Measurements from ENCODE around the gene SLC37A2.
"Not testable (repeated sequence)": the region's sequence is repeated elsewhere in the genome, so short reads cannot be mapped to it uniquely, and the experiment has no call there.

Gene SLC37A2

GRCh38 chr11:125062931-125063428 lies at the start of gene SLC37A2:
Gene SLC37A2 (plus strand): TSS chr11:125063305. CDS start chr11:125063368, 63 bp downstream.
- DNase-seq (ENCODE audit: low read depth): no peak

- DNase-seq (ENCODE audit: low read depth): no peak
Measured at GRCh38 chr11:125016413-125016812, 46.7 kb upstream of the SLC37A2 start.

- DNase-seq (ENCODE audit: low read depth): no peak
Measured at GRCh38 chr11:125020342-125020741, 42.8 kb upstream of the SLC37A2 start.

GRCh38 chr11:125022551-125022950 lies 40.6 kb upstream of the SLC37A2 start:
- no peak for DNase-seq (ENCODE audit: low read depth)

- DNase-seq (ENCODE audit: low read depth): no peak
Measured at GRCh38 chr11:125025968-125026367, 37.1 kb upstream of the SLC37A2 start.

GRCh38 chr11:125029431-125029830 lies 33.7 kb upstream of the SLC37A2 start:
- DNase-seq (ENCODE audit: low read depth): not testable (repeated sequence)

- DNase-seq (ENCODE audit: low read depth): no peak
Measured at GRCh38 chr11:125036933-125037332, 26.2 kb upstream of the SLC37A2 start.

- DNase-seq (ENCODE audit: low read depth): no peak
Measured at GRCh38 chr11:125049164-125049792, 13.8 kb upstream of the SLC37A2 start.

- DNase-seq (ENCODE audit: low read depth): no peak
Measured at GRCh38 chr11:125052047-125052446, 11.1 kb upstream of the SLC37A2 start.

GRCh38 chr11:125053167-125053566 lies 9.9 kb upstream of the SLC37A2 start:
- DNase-seq (ENCODE audit: low read depth): no peak

GRCh38 chr11:125055107-125055715 lies 7.9 kb upstream of the SLC37A2 start:
- no peak for DNase-seq (ENCODE audit: low read depth)

- DNase-seq (ENCODE audit: low read depth): not testable (repeated sequence)
Measured at GRCh38 chr11:125056111-125056510, 7.0 kb upstream of the SLC37A2 start.

GRCh38 chr11:125056931-125057692 lies 6.0 kb upstream of the SLC37A2 start:
- DNase-seq (ENCODE audit: low read depth): no peak

- DNase-seq (ENCODE audit: low read depth): no peak
Measured at GRCh38 chr11:125057693-125058016, 5.5 kb upstream of the SLC37A2 start.

GRCh38 chr11:125061281-125061680 lies 1.8 kb upstream of the SLC37A2 start:
- DNase-seq (ENCODE audit: low read depth): no peak

- DNase-seq (ENCODE audit: low read depth): no peak
Measured at GRCh38 chr11:125062218-125062930, 731 bp upstream of the SLC37A2 start.

- DNase-seq (ENCODE audit: low read depth): no peak
Measured at GRCh38 chr11:125063429-125064043, 431 bp downstream of the SLC37A2 start.

GRCh38 chr11:125064070-125064469 lies 965 bp downstream of the SLC37A2 start:
- no peak for DNase-seq (ENCODE audit: low read depth)

- no peak for DNase-seq (ENCODE audit: low read depth)
Measured at GRCh38 chr11:125068368-125068767, 5.3 kb downstream of the SLC37A2 start.

GRCh38 chr11:125069008-125069407 lies 5.9 kb downstream of the SLC37A2 start:
- no peak for DNase-seq (ENCODE audit: low read depth)

GRCh38 chr11:125069796-125070195 lies 6.7 kb downstream of the SLC37A2 start:
- DNase-seq (ENCODE audit: low read depth): no peak

- no peak for DNase-seq (ENCODE audit: low read depth)
Measured at GRCh38 chr11:125070699-125071254, 7.7 kb downstream of the SLC37A2 start.

All from activated T-helper 1 cell treated with Interleukin-2 at 50 U/mL for 16 hours (primary cell).